GM21786 (cell line): ENCODE data around the gene GJA3.

Experiments
- ATAC-seq: cut with Tn5 transposase; IDR thresholded peaks from one replicate; pipeline ENCODE4 v1.9.1; 2021; ENCODE audit not compliant: unreplicated experiment

The GJA3 gene

DNA sequence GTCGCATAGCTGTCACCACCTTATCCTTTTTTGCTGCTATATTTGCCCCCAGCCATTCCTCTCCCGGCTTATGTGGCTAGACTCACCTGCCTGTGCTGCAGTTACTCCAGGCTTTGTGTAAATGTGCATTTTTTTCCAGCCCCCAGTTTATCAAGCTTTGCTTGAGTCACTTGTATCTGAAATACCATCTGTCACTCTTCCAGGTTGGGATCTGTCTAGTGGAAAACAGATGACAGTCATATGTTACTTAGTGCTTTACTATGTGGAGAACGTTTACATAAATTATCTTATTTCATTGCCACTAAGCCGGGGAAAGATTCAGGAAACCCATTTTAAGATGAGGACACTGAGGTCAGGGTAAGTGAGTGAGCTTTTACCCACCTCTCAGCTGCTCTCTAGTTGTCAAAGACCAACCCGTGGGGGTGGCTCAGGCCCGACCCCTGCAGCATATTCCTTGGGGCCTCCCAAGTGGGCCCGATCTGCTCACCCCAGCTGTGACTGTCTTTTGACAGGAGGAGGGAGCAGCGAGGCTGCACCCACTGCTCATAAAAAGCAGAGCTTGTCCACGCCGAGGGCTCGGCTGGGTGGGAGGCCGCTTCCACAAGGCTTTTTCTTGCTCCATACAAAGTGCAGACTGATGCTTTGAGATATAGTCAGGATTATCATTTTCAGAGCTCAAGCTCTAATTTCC lies 24.7 kb upstream of the GJA3 start:
- no peak for ATAC-seq

GRCh38 chr13:20182231-20182846 lies 21.5 kb upstream of the GJA3 start:
- peak; percentile 88 for ATAC-seq

DNA sequence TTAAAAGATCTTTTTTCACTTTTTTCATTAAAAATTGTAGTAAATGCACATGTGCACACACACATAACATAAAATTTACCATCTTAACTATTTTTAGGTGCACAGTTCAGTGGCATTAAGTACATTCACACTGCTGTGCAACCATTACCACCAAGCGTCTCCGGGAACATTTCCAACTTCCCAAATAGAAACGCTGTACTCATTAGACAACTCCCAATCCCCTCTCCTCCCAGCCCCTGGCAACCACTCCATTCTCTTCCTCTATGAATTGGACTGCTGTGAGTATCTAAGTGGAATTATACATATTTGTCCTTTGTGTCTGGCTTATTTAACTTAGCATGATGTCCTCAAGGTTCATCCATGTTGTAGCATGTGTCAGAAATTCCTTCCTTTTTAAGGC lies 20.3 kb upstream of the GJA3 start:
- ATAC-seq, result no peak

DNA sequence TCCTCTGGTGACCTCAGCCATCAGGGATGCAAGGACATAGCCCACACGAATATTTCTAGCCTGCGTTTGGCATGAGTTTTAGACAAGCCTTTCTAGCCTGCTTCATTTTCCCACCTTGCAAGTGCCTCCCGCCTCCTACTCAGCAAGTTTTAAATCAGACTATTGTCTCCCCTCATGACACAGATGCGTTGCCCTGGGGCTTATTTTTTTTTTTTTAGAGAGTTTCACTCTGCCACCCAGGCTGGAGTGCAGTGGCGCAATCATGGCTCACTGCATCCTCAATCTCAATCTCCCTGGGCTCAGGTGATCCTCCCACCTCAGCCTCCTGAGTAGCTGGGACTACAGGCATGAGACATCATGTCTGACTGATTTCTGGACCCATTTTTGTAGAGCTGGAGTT lies 17.3 kb upstream of the GJA3 start:
- ATAC-seq, result no peak

GRCh38 chr13:20177049-20177831 lies 16.4 kb upstream of the GJA3 start:
- no peak for ATAC-seq

DNA sequence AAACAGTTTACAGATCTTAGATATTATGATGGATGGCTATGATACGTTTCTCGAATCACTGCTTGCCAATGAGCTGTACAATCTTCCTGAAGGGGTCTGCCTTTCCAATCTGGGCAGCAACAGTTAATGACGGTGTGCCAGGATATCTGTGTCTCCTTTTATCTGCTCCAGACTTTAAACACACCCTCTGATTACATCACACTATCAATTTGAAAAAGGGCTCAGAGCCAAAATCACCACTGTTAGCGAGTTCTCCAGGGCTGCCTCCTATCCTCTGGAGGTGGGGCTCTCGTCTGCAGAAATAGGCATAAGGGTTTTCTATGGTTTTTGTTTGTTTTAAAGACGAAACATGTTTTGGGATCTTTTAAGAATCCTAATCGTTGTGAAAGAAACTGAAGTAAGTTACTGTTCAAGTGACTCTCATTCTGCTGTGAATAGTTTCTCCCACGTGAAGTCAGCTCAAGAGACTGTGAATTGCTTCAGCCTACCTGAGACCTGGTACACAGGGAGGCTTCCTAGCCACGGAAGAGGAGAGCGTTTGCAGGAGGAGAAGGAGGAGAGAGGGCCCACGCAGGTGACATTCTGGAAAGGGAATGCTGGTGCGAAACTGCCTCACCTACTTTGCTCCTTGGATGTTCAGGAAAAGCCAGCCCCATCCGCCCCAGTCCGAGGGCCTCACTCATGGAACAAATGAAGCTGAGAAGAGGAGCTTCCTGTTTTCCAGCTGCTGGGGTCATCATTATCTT lies 15.2 kb upstream of the GJA3 start:
- ATAC-seq, result no peak

DNA sequence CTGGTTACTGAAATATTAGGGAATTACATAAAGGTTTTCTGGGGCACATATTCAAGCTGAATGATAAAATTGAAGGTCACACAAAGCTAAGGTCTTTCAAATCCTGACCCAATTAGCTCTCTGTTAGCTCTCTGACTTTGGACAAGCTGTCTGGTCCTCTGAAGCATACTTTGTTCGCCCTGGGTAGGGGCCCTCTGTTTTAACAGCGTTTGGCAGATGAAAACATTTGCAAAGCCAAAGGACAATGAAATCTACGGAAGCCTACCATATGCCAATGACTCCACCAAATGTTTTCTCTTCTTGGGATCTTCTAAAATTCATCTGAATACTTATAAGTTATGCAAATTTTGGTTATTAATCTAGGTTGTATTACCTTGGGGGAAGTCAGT lies 14.5 kb upstream of the GJA3 start:
- ATAC-seq, result no peak

- ATAC-seq, result peak; percentile 92
Measured at GRCh38 chr13:20174656-20175405, 14.0 kb upstream of the GJA3 start.

- ATAC-seq, result no peak
Measured at GRCh38 chr13:20173116-20173746, 12.4 kb upstream of the GJA3 start.

DNA sequence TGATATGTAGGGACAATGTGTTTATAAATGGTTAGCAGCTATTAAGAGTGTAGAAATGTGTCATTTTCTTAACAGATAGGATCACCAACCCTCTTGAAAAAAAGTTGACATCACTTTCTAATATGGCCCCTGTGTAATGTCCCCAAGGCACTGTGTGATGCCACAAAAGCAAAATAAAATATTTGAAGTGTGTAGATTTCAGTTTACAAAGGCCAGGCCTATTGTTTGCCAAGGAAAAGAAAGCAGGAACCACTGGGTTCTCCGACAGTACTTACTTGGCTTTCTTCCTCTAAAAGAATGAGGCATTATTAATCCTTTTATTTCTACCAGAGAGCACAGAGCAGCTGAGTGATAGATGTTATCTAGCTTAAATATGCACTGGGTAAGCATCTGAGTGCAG lies 10.5 kb upstream of the GJA3 start:
- no peak for ATAC-seq

GRCh38 chr13:20170921-20171320 lies 10.1 kb upstream of the GJA3 start:
- no peak for ATAC-seq

DNA sequence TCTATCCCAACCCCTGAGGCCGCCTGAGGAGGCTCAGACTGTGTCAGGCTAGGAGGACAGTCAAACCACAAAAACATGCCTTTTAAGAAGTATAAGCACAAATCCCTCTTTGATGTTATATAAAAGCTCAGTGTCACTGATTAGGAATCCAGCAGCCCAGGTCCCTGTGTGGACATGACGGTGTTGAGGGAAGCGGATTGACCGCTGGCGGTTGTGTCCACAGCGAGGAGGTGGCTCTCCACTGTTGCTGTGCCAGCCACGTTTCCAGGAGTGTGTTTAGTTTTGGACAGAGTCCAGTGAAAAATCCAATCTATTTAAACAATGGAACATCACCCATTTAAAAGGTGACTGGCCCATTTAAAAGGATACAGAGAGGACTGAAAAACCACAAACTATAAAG lies 7.5 kb upstream of the GJA3 start:
- ATAC-seq, result no peak

GRCh38 chr13:20165417-20166257 lies 4.8 kb upstream of the GJA3 start:
- no peak for ATAC-seq

DNA sequence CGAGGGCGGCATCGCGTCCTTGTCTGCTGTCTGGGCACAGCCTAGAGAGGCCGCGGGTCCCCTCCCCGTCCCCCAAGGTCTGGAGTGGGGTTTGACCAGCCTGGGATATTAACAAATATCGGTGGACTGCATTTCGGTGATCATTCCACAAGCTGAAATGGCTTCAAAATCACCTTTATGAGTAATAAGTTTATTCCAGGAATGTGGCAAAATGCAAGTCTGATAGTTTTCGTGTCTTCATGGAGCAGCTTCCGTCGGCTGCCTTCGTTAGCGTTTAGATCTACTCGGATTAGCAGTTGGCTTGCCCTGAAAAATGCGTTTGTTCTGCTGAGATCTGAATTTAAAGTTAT lies 1.1 kb upstream of the GJA3 start:
- ATAC-seq, result no peak

DNA sequence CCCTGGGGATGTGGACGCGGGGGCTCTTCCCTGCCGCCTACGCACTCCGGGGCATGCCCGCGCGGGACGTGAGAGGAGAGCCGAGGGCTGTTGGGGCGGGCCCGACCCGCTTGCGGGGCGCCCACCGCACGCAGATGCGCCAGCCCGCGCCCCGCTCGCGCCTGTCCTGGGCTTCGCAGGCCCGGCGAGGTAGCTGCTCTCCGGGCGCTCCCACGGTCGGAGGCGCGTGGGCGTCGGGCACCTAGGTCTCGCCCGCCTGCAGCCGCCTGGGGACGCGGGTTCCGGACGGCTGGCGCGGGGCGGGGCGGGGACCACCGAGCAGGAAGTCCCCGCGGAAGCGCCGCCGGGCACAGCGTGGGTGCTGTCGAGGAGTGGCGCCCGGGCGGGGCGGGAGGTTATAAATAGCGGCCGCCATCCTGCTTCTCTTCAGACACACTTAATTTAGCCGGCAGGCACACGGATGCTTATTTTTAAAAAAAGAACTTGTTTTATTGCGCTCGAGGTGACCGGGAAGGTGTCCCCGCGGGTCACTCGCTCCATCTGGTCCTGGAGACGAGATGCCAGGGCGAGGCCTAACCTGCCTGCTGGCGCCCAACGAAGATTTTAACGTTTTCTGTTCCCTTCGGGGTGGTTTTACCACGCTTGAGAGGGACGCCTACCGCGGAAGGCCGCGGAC lies 561 bp upstream of the GJA3 start:
- peak; percentile 42 for ATAC-seq

DNA sequence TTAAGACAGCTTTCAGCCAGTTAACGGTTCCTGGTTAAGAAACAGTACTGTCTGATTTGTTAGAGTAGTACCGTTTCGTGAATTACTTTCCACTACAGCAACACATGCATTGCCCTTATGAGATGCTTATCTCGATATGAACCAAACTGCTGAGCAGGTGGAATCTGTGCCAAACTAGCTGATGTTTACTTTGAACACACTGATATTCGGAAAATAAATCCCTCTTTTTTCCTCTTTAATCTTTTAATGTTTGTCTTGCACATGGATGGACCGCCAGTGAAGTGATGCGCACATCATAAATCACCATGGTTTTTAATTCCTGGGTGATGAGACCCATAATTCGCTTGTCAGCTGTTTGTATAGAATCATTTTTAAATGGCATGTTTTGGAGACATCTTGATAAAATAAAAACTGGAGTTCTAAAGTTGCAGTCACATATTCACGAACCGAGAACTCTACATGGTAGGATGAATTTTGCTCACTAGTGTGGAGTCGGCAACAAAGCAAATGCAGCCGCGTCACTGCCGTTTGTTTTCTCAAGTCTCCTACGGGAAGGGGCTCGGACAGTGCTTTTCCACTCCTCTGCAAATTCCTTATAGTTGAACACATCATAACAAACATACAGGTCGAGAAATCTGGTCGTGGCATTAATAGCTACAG lies 1.1 kb downstream of the GJA3 start:
- no peak for ATAC-seq

DNA sequence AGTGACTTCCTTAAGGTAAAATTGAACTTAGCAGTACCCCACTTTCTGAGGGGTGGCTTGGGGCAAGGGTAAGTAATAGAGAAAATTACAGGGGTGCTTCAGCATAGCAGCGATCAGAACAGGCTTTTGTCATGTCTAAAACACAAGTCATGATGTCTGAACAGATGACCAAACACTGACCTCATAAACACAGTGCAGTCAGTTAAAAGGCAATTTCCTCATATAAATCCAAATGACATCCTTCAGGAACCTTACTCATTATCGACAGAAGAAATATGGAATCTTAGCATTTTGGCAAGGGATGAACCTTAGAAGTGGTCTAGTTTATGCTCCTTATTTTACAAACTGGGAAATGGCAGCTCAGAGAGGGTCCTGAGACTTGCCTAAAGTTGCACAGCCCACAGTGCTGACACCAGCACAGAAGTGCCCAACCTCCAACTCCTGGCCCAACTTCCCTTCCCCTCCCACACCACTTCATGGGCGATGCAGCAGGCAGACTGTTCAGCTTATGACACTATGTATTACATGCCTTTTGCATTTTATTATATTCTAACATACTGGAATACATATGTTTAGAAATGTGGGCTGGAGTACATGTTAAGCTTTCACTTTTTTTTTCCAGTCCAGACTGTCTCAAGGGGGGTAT lies 3.6 kb downstream of the GJA3 start:
- no peak for ATAC-seq

GRCh38 chr13:20156702-20157101 lies 4.2 kb downstream of the GJA3 start:
- no peak for ATAC-seq
